ENCODE data around the gene IL10RB.

DNA sequence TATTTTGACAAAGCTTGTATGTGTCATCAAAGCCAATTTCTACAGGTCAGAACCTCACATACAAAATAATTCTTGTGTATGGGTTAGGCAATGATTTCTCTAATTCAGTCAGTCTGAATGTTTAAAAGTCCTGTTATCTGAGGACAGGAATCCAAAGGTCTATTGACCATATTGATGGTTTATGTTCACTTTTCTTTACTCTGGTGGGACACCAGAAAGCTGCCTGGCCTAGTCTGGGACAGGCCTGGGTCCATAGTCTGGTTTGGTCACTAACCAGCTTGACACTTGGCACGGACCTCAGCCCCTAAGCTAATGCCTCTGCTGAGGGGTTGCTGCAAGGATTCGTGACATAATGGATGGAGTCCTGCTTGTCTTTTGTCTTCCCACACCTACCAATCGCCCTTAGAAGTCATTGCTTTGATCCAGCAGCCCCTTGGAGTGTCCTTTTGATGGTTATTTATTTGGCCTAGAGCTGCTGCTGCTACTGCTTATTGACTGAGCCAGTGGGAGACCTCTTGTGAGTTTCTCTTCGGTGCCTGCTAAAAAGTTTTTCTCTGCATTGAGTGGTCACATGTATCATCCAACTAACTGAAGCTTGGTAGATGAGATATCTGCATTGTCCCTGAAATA lies 20.8 kb upstream of the IL10RB start:
- TF ChIP-seq, protein P1, sequence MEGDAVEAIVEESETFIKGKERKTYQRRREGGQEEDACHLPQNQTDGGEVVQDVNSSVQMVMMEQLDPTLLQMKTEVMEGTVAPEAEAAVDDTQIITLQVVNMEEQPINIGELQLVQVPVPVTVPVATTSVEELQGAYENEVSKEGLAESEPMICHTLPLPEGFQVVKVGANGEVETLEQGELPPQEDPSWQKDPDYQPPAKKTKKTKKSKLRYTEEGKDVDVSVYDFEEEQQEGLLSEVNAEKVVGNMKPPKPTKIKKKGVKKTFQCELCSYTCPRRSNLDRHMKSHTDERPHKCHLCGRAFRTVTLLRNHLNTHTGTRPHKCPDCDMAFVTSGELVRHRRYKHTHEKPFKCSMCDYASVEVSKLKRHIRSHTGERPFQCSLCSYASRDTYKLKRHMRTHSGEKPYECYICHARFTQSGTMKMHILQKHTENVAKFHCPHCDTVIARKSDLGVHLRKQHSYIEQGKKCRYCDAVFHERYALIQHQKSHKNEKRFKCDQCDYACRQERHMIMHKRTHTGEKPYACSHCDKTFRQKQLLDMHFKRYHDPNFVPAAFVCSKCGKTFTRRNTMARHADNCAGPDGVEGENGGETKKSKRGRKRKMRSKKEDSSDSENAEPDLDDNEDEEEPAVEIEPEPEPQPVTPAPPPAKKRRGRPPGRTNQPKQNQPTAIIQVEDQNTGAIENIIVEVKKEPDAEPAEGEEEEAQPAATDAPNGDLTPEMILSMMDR (IDR thresholded peaks at IDR 0.05): no peak
- TF ChIP-seq POLR2A (IDR thresholded peaks at IDR 0.05) (no peak), POLR2AphosphoS5 (IDR thresholded peaks at IDR 0.05; ENCODE audit: insufficient read depth in 1 of 2, low read depth in 1 of 2) (no peak)

Measured in vagina (tissue), 2 donors.